ENCODE results near the gene TIMP3. TPM values are rescaled to one million over a fixed set of nuclear protein-coding genes. Genes with fewer than 3 reads are reported as not detected.

The TIMP3 gene
- polyA plus RNA-seq, 1 donor (not counting 4 experiments of a cell fraction or from before 2014, with no cell fraction given) = 34.3 TPM

DNA sequence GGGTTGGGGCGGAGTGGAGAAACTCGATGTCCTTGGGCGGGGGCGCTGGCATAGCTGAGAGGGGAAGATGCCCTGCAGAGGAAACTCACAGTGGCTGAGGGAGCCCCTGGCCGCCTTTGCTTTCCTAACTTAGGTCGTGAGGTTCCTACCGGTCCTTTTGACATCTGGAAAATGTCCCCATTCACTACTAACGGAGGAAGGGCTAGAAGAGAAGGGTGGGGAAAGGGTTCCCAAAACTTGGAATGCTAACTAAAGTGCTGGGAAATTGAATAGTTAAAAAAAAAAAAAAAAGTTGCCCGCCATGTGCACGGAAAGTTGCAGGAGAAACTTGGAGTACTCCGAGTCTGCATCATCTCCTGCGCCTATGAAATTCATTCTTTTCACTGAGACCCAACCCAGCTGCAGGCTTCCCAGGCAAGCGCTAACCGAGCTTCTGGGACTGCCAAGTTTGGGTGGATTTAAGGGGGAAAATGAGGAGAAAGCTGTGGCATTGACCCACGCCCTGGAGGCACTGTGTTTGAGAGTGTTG is 796 bp downstream of the TIMP3 start:
- peak overlapping the region; percentile 63 to 79 (median 77) for H3K4me3 ChIP-seq (ENCODE audit: control insufficient read depth in 2 of 3, extremely low read depth in 1 of 3, insufficient read depth in 2 of 3, low read depth in 1 of 3, low read length in 3 of 3)
- no peak overlapping the region for H3K27ac ChIP-seq (ENCODE audit: control insufficient read depth, insufficient read depth, low read length)
- no peaks in the 10 kb centered on the region for H3K36me3 ChIP-seq (ENCODE audit: control insufficient read depth in 2 of 2, extremely low read depth in 1 of 2, insufficient read depth in 2 of 2, low read length in 2 of 2)
- H3K79me2 ChIP-seq (ENCODE audit: control insufficient read depth, insufficient read depth, low read length) = peaks cover 15% of the 10 kb centered on the region
- FAIRE-seq = peak; percentile 17
- dilution Hi-C loops (cut with MboI; ENCODE audit: extremely low pct_ligation_motif_present, low sequenced_read_pairs) = no loop called here
- DNase-seq (ENCODE audit: low read depth, low spot score) = no peak
- no peak for TF ChIP-seq EZH2 (IDR thresholded peaks at IDR 0.05; ENCODE audit: low read length)
- no peak for TF ChIP-seq CTCF (optimal IDR thresholded peaks at IDR 0.05 in 1 of 3, IDR thresholded peaks at IDR 0.05 in 1 of 3, conservative IDR thresholded peaks at IDR 0.05 in 1 of 3; ENCODE audit: extremely low read depth in 1 of 3, insufficient read depth in 2 of 3, low read length in 3 of 3)
- H3K9me1 ChIP-seq (ENCODE audit: control insufficient read depth, extremely low read depth, insufficient read depth, low read length) = no peaks in the 10 kb centered on the region
- H3K27me3 ChIP-seq (ENCODE audit: control insufficient read depth, extremely low read depth, insufficient read depth, low read length) = no peaks in the 10 kb centered on the region
- peak overlapping the region; percentile 99 for H3K4me2 ChIP-seq (ENCODE audit: control insufficient read depth, extremely low read depth, insufficient read depth, low read depth, low read length)
- H3K9ac ChIP-seq (ENCODE audit: control insufficient read depth, extremely low read depth, insufficient read depth, low read length) = peak overlapping the region; percentile 69
- H4K20me1 ChIP-seq (ENCODE audit: control insufficient read depth, extremely low read depth, insufficient read depth, low read length) = no peaks in the 10 kb centered on the region
- no peaks in the 10 kb centered on the region for H3K9me3 ChIP-seq (ENCODE audit: control insufficient read depth, low read depth, low read length)
- peak overlapping the region; percentile 67 for H2AFZ ChIP-seq (ENCODE audit: control insufficient read depth, low read length)
- peaks cover 21% of the 10 kb centered on the region for H3K4me1 ChIP-seq (ENCODE audit: control insufficient read depth, extremely low read depth, insufficient read depth, low read length)

- H3K9me1 ChIP-seq (ENCODE audit: control insufficient read depth, extremely low read depth, insufficient read depth, low read length) = no peaks in the 10 kb centered on the region
- no peaks in the 10 kb centered on the region for H4K20me1 ChIP-seq (ENCODE audit: control insufficient read depth, extremely low read depth, insufficient read depth, low read length)
- peak overlapping the region; percentile 99 for H3K4me2 ChIP-seq (ENCODE audit: control insufficient read depth, extremely low read depth, insufficient read depth, low read depth, low read length)
- dilution Hi-C loops (cut with MboI; ENCODE audit: extremely low pct_ligation_motif_present, low sequenced_read_pairs) = no loop called here
- H3K9ac ChIP-seq (ENCODE audit: control insufficient read depth, extremely low read depth, insufficient read depth, low read length) = peak overlapping the region; percentile 69
- H2AFZ ChIP-seq (ENCODE audit: control insufficient read depth, low read length) = peak overlapping the region; percentile 15
- TF ChIP-seq EZH2 (IDR thresholded peaks at IDR 0.05; ENCODE audit: low read length) (no peak), CTCF (optimal IDR thresholded peaks at IDR 0.05 in 1 of 3, IDR thresholded peaks at IDR 0.05 in 1 of 3, conservative IDR thresholded peaks at IDR 0.05 in 1 of 3; ENCODE audit: extremely low read depth in 1 of 3, insufficient read depth in 2 of 3, low read length in 3 of 3) (no peak)
- H3K4me1 ChIP-seq (ENCODE audit: control insufficient read depth, extremely low read depth, insufficient read depth, low read length) = peaks cover 21% of the 10 kb centered on the region
- H3K79me2 ChIP-seq (ENCODE audit: control insufficient read depth, insufficient read depth, low read length) = peaks cover 15% of the 10 kb centered on the region
- H3K27ac ChIP-seq (ENCODE audit: control insufficient read depth, insufficient read depth, low read length) = peak overlapping the region; percentile 31
- no peaks in the 10 kb centered on the region for H3K27me3 ChIP-seq (ENCODE audit: control insufficient read depth, extremely low read depth, insufficient read depth, low read length)
- peak overlapping the region; percentile 63 to 79 (median 77) for H3K4me3 ChIP-seq (ENCODE audit: control insufficient read depth in 2 of 3, extremely low read depth in 1 of 3, insufficient read depth in 2 of 3, low read depth in 1 of 3, low read length in 3 of 3)
- FAIRE-seq (peak; percentile 67), DNase-seq (ENCODE audit: low read depth, low spot score) (peak; percentile 38)
- peaks cover 0 to 1% of the 10 kb centered on the region in 2 experiments for H3K36me3 ChIP-seq (ENCODE audit: control insufficient read depth in 2 of 2, extremely low read depth in 1 of 2, insufficient read depth in 2 of 2, low read length in 2 of 2)
- no peaks in the 10 kb centered on the region for H3K9me3 ChIP-seq (ENCODE audit: control insufficient read depth, low read depth, low read length)
Observed at GRCh38 chr22:32803020-32803737, 1.7 kb downstream of the TIMP3 start.
